ENCODE measurements around the gene NHSL2. TPM values are rescaled to one million over a fixed set of nuclear protein-coding genes. Genes with fewer than 3 reads are reported as not detected.

The NHSL2 gene
- total and polyA plus RNA-seq, 4 donors, result 1.4 to 9.9 (median 4.7) TPM

DNA sequence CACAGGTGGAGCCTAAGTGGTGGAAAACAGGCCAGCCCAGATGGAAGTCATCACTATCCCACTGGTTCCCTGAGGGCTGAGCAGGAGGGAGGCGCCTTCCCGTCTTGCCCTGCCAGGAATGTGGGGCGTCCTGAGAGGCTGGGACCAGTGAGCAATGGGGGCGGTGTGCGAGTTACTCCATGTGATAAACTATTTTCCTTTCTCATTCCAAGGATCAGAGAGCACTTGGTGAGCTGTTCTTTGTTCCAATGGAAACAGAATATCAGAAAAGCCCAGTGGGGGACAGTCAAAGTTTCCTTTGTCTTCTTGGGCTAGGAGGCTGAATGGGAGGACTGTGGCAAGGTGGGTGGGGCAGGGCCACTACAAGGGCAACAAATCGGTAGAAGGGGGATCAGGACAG is 86.2 kb downstream of the NHSL2 start:
- TF ChIP-seq, protein P1, sequence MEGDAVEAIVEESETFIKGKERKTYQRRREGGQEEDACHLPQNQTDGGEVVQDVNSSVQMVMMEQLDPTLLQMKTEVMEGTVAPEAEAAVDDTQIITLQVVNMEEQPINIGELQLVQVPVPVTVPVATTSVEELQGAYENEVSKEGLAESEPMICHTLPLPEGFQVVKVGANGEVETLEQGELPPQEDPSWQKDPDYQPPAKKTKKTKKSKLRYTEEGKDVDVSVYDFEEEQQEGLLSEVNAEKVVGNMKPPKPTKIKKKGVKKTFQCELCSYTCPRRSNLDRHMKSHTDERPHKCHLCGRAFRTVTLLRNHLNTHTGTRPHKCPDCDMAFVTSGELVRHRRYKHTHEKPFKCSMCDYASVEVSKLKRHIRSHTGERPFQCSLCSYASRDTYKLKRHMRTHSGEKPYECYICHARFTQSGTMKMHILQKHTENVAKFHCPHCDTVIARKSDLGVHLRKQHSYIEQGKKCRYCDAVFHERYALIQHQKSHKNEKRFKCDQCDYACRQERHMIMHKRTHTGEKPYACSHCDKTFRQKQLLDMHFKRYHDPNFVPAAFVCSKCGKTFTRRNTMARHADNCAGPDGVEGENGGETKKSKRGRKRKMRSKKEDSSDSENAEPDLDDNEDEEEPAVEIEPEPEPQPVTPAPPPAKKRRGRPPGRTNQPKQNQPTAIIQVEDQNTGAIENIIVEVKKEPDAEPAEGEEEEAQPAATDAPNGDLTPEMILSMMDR (IDR thresholded peaks at IDR 0.05; ENCODE audit: control extremely low read depth, extremely low read depth), result no peak
- Histone ChIP-seq H3K4me1 (ENCODE audit: control insufficient read depth in 5 of 5, insufficient read depth in 5 of 5, low read length in 5 of 5) (no peaks in the 10 kb centered on the region), H3K36me3 (ENCODE audit: control insufficient read depth in 4 of 4, insufficient read depth in 4 of 4, low read length in 4 of 4) (no peaks in the 10 kb centered on the region), H3K27ac (ENCODE audit: low read depth in 1 of 2, low read length in 1 of 2) (peak overlapping the region in 1 of 2 donors; percentile 48), H3K9ac (ENCODE audit: insufficient read depth in 1 of 2, low read length in 2 of 2) (no peak overlapping the region), H3K4me3 (no peak overlapping the region), H3K27me3 (ENCODE audit: control insufficient read depth in 3 of 3, insufficient read depth in 3 of 3, low read length in 2 of 3) (peaks cover 2 to 7% (median 5%) of the 10 kb centered on the region in 3 donors), H3K9me3 (ENCODE audit: control insufficient read depth in 4 of 4, insufficient read depth in 3 of 4, low read length in 3 of 4) (no peaks in the 10 kb centered on the region)
- WGBS, 2 donors, result 72 to 95% methylated on average over 6 of the region's 6 CpGs
- DNase-seq, result no peak
- no peak for ATAC-seq (ENCODE audit: insufficient read depth, low FRiP score)

DNA sequence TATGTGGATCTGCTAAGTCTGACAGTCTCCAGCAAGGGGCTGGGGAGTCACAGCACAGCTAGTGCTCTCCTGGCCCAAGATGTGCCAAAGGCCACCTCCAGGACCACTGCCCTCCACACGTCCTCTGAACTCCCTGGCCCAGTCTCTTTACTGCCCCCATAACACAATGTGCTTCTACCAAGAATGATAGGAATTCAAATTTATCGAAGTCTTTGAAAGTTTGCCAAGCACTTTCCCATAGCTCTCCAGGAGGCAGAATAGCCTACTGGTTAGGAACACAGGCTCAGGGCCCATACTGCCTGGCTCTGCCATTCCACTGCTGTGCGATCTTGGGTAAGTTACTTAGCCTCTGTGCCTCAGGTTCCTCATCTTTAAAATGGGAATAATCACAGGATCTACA is 86.7 kb downstream of the NHSL2 start:
- Histone ChIP-seq H3K4me3 (no peak overlapping the region), H3K27me3 (ENCODE audit: control insufficient read depth in 3 of 3, insufficient read depth in 3 of 3, low read length in 2 of 3) (peaks cover 2 to 7% (median 5%) of the 10 kb centered on the region in 3 donors), H3K27ac (ENCODE audit: low read depth in 1 of 2, low read length in 1 of 2) (peak overlapping the region in 1 of 2 donors; percentile 48), H3K36me3 (ENCODE audit: control insufficient read depth in 4 of 4, insufficient read depth in 4 of 4, low read length in 4 of 4) (no peaks in the 10 kb centered on the region), H3K4me1 (ENCODE audit: control insufficient read depth in 5 of 5, insufficient read depth in 5 of 5, low read length in 5 of 5) (no peaks in the 10 kb centered on the region), H3K9me3 (ENCODE audit: control insufficient read depth in 4 of 4, insufficient read depth in 3 of 4, low read length in 3 of 4) (no peaks in the 10 kb centered on the region), H3K9ac (ENCODE audit: insufficient read depth in 1 of 2, low read length in 2 of 2) (no peak overlapping the region)
- WGBS, 2 donors, result 51 to 75% methylated on average over 3 of the region's 3 CpGs
- DNase-seq, result no peak
- no peak for ATAC-seq (ENCODE audit: insufficient read depth, low FRiP score)
- TF ChIP-seq, protein P1 (IDR thresholded peaks at IDR 0.05; ENCODE audit: control extremely low read depth, extremely low read depth), result no peak

DNA sequence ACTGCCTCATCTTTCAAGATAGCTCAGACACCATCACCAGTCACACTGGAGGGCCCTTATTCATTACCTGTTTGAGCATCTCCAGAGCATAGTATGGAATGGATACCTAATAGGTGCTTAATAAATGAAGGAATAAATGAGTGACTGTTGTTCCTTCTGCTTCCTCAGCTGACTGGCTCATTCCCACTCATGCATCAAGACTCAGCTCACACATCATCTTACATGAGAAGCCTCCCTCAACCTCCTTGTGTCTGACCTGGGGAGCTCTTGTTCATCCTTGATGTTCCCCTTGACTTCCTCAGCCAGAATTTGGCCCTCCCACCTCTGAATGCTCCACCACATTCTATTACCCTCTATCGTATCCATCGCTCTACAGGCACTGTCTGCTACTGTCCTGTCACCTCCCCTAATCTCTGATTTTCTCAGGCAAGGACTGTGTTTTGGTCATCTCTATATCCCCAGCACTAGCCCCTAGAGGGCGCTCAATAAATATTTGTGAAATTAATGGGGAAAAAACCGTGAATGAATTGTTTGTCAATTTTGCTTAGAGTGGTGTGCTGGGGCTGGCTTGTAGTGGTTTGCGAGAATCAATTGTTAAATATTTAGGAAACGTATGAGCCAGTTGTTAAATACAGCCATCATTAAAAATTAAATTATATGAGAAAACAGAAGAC is 88.3 kb downstream of the NHSL2 start:
- Histone ChIP-seq H3K4me3 (no peak overlapping the region), H3K4me1 (ENCODE audit: control insufficient read depth in 5 of 5, insufficient read depth in 5 of 5, low read length in 5 of 5) (peaks cover 0 to 2% (median 0%) of the 10 kb centered on the region in 5 donors), H3K9ac (ENCODE audit: insufficient read depth in 1 of 2, low read length in 2 of 2) (no peak overlapping the region), H3K9me3 (ENCODE audit: control insufficient read depth in 4 of 4, insufficient read depth in 3 of 4, low read length in 3 of 4) (no peaks in the 10 kb centered on the region), H3K27me3 (ENCODE audit: control insufficient read depth in 3 of 3, insufficient read depth in 3 of 3, low read length in 2 of 3) (peaks cover 2 to 7% (median 5%) of the 10 kb centered on the region in 3 donors), H3K27ac (ENCODE audit: low read depth in 1 of 2, low read length in 1 of 2) (no peak overlapping the region), H3K36me3 (ENCODE audit: control insufficient read depth in 4 of 4, insufficient read depth in 4 of 4, low read length in 4 of 4) (no peaks in the 10 kb centered on the region)
- WGBS, 2 donors, result 11 to 24% methylated on average over 6 of the region's 6 CpGs
- DNase-seq (peak in 1 of 3 donors; percentile 47), ATAC-seq (ENCODE audit: insufficient read depth, low FRiP score) (no peak)
- TF ChIP-seq, protein P1 (IDR thresholded peaks at IDR 0.05; ENCODE audit: control extremely low read depth, extremely low read depth), result peak; percentile 52
